ENCODE data around the gene IMMP2L.
A peak's percentile ranks its signal among the peaks of the same experiment; 100 is the strongest.

Gene IMMP2L

DNA sequence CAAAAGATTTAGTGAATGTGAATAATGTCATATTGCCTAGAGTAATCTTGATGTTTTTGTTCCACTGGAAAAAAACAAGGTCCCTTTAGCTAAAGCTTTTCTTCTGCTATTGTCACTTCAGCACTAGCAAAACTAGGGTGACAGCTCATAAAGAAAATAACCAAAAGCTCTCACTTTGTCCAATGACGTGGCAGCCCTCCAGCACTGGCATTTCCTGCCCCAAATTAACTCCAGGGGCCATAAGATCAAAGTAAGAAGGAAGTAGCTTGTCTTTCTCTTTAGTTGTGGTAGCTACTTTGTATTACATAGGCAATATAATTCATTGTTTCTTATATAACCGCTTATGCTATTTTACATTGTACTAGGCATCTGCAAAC, 424.1 kb downstream of the IMMP2L start:
- peak; percentile 61 for DNase-seq

GRCh38 chr7:111137296-111138192, 424.7 kb downstream of the IMMP2L start:
- DNase-seq = peak; percentile 20

GRCh38 chr7:111132833-111133232, 429.5 kb downstream of the IMMP2L start:
- no peak for DNase-seq

DNA sequence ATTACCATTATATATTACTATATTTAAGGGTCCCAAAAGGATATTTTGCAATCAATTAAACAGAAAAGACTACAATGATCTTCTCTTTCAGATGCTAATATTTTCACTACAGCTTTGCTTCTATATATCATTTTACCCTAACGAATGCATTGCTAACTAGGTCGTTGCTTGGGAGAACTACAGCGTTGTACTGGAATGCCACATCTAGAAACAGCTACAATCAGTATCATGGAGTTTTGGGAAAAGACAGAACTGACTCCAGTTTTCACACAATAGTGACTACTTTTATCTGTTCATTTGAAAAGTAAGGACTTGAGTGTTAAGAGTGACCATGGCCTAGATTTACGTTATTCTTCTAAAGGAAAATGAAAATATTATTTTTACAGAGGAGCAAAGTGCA, 432.9 kb downstream of the IMMP2L start:
- no peak for DNase-seq

GRCh38 chr7:111126987-111127386, 435.3 kb downstream of the IMMP2L start:
- DNase-seq = no peak

- DNase-seq = no peak
Measured at GRCh38 chr7:111115966-111116365, 446.3 kb downstream of the IMMP2L start.

- DNase-seq = no peak
Measured at GRCh38 chr7:111113263-111114017, 448.9 kb downstream of the IMMP2L start.

DNA sequence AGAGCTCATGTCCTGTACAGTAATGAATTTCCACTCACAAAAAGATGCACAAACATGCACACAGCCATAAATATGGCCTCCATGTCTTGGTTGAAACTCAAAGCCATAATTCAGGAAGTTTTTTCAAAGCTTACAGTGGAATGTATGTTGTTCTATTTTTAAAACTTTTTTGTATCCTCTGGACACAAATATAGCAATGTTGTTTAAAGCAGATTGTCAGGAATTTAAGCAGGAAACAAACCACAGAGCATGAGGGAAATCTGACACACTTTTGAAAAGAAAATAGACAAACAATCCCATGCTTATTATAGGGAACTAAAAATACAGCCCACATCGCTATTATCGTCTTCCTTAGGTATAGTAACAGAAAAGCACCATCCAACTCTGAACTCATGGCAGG, 449.9 kb downstream of the IMMP2L start:
- no peak for DNase-seq

DNA sequence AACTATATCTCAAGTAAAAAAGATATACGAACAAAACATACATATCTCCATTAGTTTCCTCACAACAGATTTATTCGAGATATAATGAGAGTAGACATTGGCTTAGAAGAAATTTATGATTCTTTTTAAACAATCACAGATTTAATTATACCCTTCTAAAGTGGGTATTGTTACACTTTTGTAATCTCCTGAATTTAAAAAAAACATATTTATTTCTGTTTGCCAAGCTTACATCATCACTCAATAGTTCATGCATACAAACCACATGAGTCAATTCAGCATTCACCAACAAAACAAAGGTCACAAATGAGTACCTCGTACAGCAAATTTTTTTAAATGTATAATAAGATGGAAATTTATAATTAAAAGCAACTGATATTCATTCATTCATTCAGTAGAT, 453.8 kb downstream of the IMMP2L start:
- no peak for DNase-seq

DNA sequence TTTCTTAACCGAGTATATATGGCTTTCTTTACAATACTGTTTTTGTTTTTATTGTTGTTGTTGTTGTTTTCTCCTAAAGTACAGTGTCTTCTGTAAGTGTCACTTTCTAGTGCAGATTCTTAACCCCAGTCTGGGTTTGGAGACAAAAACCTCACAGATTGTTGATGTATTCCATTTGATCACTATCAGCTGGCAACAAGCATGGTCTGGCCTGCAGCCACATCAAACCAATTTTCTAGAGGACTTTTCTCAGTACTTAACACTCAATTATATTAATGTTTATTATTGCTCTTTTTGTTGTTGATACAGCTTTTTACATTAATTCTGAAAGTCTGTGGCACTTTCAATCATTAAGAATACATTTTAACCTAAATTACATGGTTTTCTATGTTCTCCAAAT, 454.3 kb downstream of the IMMP2L start:
- DNase-seq = no peak

- DNase-seq = no peak
Measured at GRCh38 chr7:111107579-111107978, 454.7 kb downstream of the IMMP2L start.

- DNase-seq = no peak
Measured at GRCh38 chr7:111105269-111105668, 457.0 kb downstream of the IMMP2L start.

- no peak for DNase-seq
Measured at GRCh38 chr7:111104710-111105109, 457.6 kb downstream of the IMMP2L start.

DNA sequence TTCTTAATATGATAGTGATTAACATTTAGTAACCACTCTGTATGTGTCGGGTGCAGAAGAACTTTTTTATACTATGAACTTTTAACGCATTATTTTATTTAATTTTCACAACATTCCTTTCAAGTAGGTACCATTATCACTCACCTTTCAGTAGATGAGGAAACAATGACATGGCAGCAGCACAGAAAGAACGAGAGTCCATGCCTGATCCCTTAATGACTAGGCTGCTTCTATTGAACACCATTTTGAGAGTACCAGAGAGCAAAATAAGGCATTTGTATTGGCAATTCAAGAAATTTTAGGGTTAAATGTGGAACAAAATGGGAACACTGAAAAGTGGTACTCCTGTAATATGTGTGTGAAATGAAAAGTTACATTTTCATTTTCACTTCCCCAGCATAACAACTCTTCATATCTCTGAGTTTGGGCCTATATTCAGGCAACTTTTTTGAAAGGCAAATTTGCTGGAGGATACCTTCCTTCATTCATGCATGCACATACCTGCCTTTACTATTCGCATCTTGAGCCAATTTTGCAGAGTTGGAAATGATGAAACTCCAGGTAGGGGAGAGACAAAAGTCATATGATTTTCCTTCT, 458.5 kb downstream of the IMMP2L start:
- DNase-seq = no peak

GRCh38 chr7:111103136-111103535, 459.2 kb downstream of the IMMP2L start:
- DNase-seq = no peak

GRCh38 chr7:111101856-111102646, 460.2 kb downstream of the IMMP2L start:
- DNase-seq = no peak

- no peak for DNase-seq
Measured at GRCh38 chr7:111098926-111099250, 463.4 kb downstream of the IMMP2L start.

GRCh38 chr7:111098011-111098925, 464.0 kb downstream of the IMMP2L start:
- peak; percentile 43 for DNase-seq

GRCh38 chr7:111096997-111097396, 465.3 kb downstream of the IMMP2L start:
- no peak for DNase-seq

DNA sequence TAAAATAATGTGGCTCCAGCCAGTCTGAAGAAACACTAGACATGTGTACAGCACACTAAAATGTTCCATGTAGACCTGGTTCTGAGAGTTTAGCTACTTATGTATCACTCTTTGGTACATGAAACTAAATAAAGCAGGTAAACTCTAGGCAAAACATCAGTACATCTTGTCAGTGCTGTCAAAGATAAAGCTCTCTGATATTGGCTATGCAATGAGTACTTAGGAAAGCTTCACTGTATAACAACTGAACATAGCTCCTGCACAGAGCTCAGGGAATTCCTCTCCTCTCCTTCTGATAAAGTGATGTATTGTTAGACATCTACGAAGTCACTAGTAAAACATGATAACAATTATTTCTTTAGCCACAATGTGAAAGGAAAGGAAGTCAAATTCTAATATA, 467.9 kb downstream of the IMMP2L start:
- no peak for DNase-seq

DNA sequence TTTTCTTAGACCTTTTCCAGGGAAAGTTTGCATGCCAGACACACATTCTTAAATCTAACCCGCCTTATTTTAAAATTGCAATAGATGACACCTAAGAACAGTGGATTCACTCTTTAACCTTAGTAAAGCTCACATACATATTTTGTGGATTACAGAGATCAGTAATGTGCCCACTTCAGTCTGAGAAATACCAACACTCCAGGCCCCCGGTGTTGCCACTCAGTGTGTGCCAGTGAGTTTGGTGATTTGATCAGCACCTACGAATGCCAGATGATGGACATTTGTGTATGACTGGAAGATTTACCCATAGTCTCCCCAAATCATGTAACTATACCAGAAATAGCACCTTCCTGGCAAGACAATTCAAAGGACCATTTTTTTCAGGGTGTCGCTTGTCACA, 468.8 kb downstream of the IMMP2L start:
- DNase-seq = no peak
